ENCODE data around the gene LURAP1L. TPM values are rescaled to one million over a fixed set of nuclear protein-coding genes. Genes with fewer than 3 reads are reported as not detected.
A peak's percentile ranks its signal among the peaks of the same experiment; 100 is the strongest.

The LURAP1L gene
- total and polyA plus RNA-seq, 2 donors (not counting 1 experiment from before 2014, with no cell fraction given) = 39.9 to 94.1 TPM

GRCh38 chr9:12826924-12827565 lies 52.2 kb downstream of the LURAP1L start:
- Histone ChIP-seq H2AFZ (ENCODE audit: low read length) (no peak overlapping the region), H4K20me1 (ENCODE audit: control insufficient read depth, extremely low read depth, insufficient read depth, low read length) (no peaks in the 10 kb centered on the region), H3K27ac (ENCODE audit: insufficient read depth, low read length) (no peak overlapping the region), H3K36me3 (ENCODE audit: control insufficient read depth, insufficient read depth, low read length) (no peaks in the 10 kb centered on the region), H3K4me2 (ENCODE audit: extremely low read depth, insufficient read depth, low read length) (no peak overlapping the region), H3K4me1 (ENCODE audit: control insufficient read depth, extremely low read depth, insufficient read depth, low read length) (peaks cover 5% of the 10 kb centered on the region), H3K9ac (ENCODE audit: insufficient read depth, low read length) (no peak overlapping the region), H3K27me3 (ENCODE audit: control insufficient read depth, insufficient read depth, low read length) (no peaks in the 10 kb centered on the region), H3K9me3 (ENCODE audit: control insufficient read depth, insufficient read depth, low read depth, low read length) (no peaks in the 10 kb centered on the region), H3K4me3 (replicated peaks in 1 of 4; ENCODE audit: control extremely low read depth in 1 of 4, insufficient read depth in 1 of 4, low read depth in 3 of 4, low read length in 4 of 4) (no peak overlapping the region), H3K79me2 (ENCODE audit: control insufficient read depth, insufficient read depth, low read length) (no peaks in the 10 kb centered on the region)
- TF ChIP-seq CTCF (conservative IDR thresholded peaks at IDR 0.05 in 1 of 2, IDR thresholded peaks at IDR 0.05 in 1 of 2; ENCODE audit: low read depth in 1 of 2, low read length in 2 of 2) = no peak
- TF ChIP-seq EZH2 (IDR thresholded peaks at IDR 0.05; ENCODE audit: low read length, missing control alignments) = no peak
- no peak for DNase-seq (ENCODE audit: low read depth in 2 of 2)

- Histone ChIP-seq H3K9ac (ENCODE audit: insufficient read depth, low read length) (no peak overlapping the region), H3K79me2 (ENCODE audit: control insufficient read depth, insufficient read depth, low read length) (no peaks in the 10 kb centered on the region), H4K20me1 (ENCODE audit: control insufficient read depth, extremely low read depth, insufficient read depth, low read length) (no peaks in the 10 kb centered on the region), H3K4me3 (replicated peaks in 1 of 4; ENCODE audit: control extremely low read depth in 1 of 4, insufficient read depth in 1 of 4, low read depth in 3 of 4, low read length in 4 of 4) (no peak overlapping the region), H3K4me1 (ENCODE audit: control insufficient read depth, extremely low read depth, insufficient read depth, low read length) (peaks cover under 1% of the 10 kb centered on the region), H3K4me2 (ENCODE audit: extremely low read depth, insufficient read depth, low read length) (no peak overlapping the region), H2AFZ (ENCODE audit: low read length) (no peak overlapping the region), H3K27me3 (ENCODE audit: control insufficient read depth, insufficient read depth, low read length) (no peaks in the 10 kb centered on the region), H3K9me3 (ENCODE audit: control insufficient read depth, insufficient read depth, low read depth, low read length) (no peaks in the 10 kb centered on the region), H3K27ac (ENCODE audit: insufficient read depth, low read length) (no peak overlapping the region), H3K36me3 (ENCODE audit: control insufficient read depth, insufficient read depth, low read length) (no peaks in the 10 kb centered on the region)
- DNase-seq (ENCODE audit: low read depth in 2 of 2) = no peak
- no peak for TF ChIP-seq EZH2 (IDR thresholded peaks at IDR 0.05; ENCODE audit: low read length, missing control alignments)
- TF ChIP-seq CTCF (conservative IDR thresholded peaks at IDR 0.05 in 1 of 2, IDR thresholded peaks at IDR 0.05 in 1 of 2; ENCODE audit: low read depth in 1 of 2, low read length in 2 of 2) = no peak
These were observed 58.9 kb downstream of the LURAP1L start for GRCh38 chr9:12833701-12834100.

- Histone ChIP-seq H4K20me1 (ENCODE audit: control insufficient read depth, extremely low read depth, insufficient read depth, low read length) (no peaks in the 10 kb centered on the region), H3K4me3 (replicated peaks in 1 of 4; ENCODE audit: control extremely low read depth in 1 of 4, insufficient read depth in 1 of 4, low read depth in 3 of 4, low read length in 4 of 4) (no peak overlapping the region), H2AFZ (ENCODE audit: low read length) (no peak overlapping the region), H3K36me3 (ENCODE audit: control insufficient read depth, insufficient read depth, low read length) (no peaks in the 10 kb centered on the region), H3K4me2 (ENCODE audit: extremely low read depth, insufficient read depth, low read length) (no peak overlapping the region), H3K9me3 (ENCODE audit: control insufficient read depth, insufficient read depth, low read depth, low read length) (no peaks in the 10 kb centered on the region), H3K4me1 (ENCODE audit: control insufficient read depth, extremely low read depth, insufficient read depth, low read length) (no peaks in the 10 kb centered on the region), H3K27ac (ENCODE audit: insufficient read depth, low read length) (no peak overlapping the region), H3K9ac (ENCODE audit: insufficient read depth, low read length) (no peak overlapping the region), H3K79me2 (ENCODE audit: control insufficient read depth, insufficient read depth, low read length) (no peaks in the 10 kb centered on the region), H3K27me3 (ENCODE audit: control insufficient read depth, insufficient read depth, low read length) (no peaks in the 10 kb centered on the region)
- DNase-seq (ENCODE audit: low read depth in 2 of 2) = peak; percentile 35 to 50
- TF ChIP-seq EZH2 (IDR thresholded peaks at IDR 0.05; ENCODE audit: low read length, missing control alignments) (no peak), CTCF (conservative IDR thresholded peaks at IDR 0.05 in 1 of 2, IDR thresholded peaks at IDR 0.05 in 1 of 2; ENCODE audit: low read depth in 1 of 2, low read length in 2 of 2) (no peak)
These were observed 63.7 kb downstream of the LURAP1L start for GRCh38 chr9:12838546-12838945.
